Gastrocnemius medialis (tissue), 4 donors: ENCODE data around the gene NR6A1.

Experiments used
- CTCF ChIP-seq, 5 experiments: fragments of 450-650 bp in 3 of 5; fragments of 200-600 bp in 2 of 5; sonication (generic) in 2 of 5; IDR thresholded peaks in 4 of 5; conservative IDR thresholded peaks in 1 of 5; 1 replicate in 4 of 5; 2 replicates in 1 of 5; pipeline ENCODE4 v1.5.1; 2016 to 2019; ENCODE audit warnings: antibody characterized with exemption in 5 of 5, mild to moderate bottlenecking in 3 of 5, moderate library complexity in 3 of 5
- POLR2A ChIP-seq, 2 donors: fragments of 450-650 bp; IDR thresholded peaks; one replicate each; pipeline ENCODE4 v1.6.1; 2017; ENCODE audit warnings: antibody characterized with exemption in 2 of 2, mild to moderate bottlenecking in 2 of 2, moderate library complexity in 2 of 2

- TF ChIP-seq CTCF (IDR thresholded peaks at IDR 0.05 in 4 of 5, conservative IDR thresholded peaks at IDR 0.05 in 1 of 5), result no peak
- no peak for TF ChIP-seq POLR2A (IDR thresholded peaks at IDR 0.05)
These were observed 264.7 kb downstream of the NR6A1 start for GRCh38 chr9:124506433-124506832.
